GM12873 (cell line): ENCODE measurements around the gene GSE1.

Experiments used
- CTCF ChIP-seq: IDR thresholded peaks from 2 replicates; pipeline ENCODE4 v1.5.1; 2012; ENCODE audit warnings: low read depth, mild to moderate bottlenecking, moderate library complexity, low read length, control low read depth; ENCODE audit not compliant: insufficient read depth; ENCODE audit errors: missing control alignments

GSE1 gene

GRCh38 chr16:85639529-85640253 lies 26.6 kb downstream of the GSE1 start:
- TF ChIP-seq CTCF: no peak

GRCh38 chr16:85640254-85640558 lies 27.1 kb downstream of the GSE1 start:
- no peak for TF ChIP-seq CTCF

- TF ChIP-seq CTCF: no peak
Observed at GRCh38 chr16:85640585-85640984, 27.5 kb downstream of the GSE1 start.

- no peak for TF ChIP-seq CTCF
Observed at GRCh38 chr16:85641305-85641704, 28.2 kb downstream of the GSE1 start.

- no peak for TF ChIP-seq CTCF
Observed at GRCh38 chr16:85641776-85642176, 28.7 kb downstream of the GSE1 start.

- no peak for TF ChIP-seq CTCF
Observed at GRCh38 chr16:85642762-85643358, 29.7 kb downstream of the GSE1 start.

- TF ChIP-seq CTCF: no peak
Observed at GRCh38 chr16:85643631-85644030, 30.5 kb downstream of the GSE1 start.
